Measurements from ENCODE around the gene METTL9.
"Not testable (repeated sequence)": the region's sequence is repeated elsewhere in the genome, so short reads cannot be mapped to it uniquely, and the experiment has no call there.

Gene METTL9

DNA sequence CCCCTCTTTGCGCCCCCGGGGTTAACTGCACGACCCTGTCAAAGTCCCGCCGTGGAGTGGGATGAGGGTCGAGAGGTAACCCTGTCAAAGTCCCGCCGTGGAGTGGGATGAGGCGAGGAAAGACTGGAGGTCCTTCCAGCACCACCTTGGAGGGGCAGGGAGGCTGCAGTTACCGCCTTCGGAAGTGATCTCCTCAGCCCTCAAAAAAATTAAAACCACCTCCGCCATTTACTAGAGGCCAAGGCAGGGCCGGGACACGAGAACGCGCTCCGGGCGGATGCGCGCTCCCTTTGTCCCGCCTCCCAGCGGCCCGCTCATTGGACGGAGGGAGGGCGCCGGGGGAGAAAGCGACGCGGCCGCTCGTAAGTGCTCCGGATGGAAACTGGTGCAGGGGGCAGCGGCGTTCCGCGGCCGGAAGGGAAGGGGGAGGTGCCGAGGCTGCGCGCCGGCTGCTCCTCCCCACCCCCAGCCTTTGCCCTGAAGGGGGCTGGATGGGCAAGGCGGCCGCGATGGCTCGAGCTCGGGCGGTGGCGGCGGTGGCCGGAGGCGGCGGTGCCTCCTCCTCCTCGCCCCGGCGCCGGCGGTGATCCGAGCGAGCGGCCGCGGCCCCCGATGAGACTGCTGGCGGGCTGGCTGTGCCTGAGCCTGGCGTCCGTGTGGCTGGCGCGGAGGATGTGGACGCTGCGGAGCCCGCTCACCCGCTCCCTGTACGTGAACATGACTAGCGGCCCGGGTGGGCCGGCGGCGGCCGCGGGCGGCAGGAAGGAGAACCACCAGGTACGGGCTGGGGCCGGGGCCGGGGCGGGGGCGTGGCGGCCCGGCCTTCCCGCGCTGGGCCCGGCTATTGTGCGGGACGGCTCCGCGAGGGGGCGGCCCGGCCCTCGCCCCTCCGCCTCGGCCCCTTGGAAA lies at the start of gene METTL9:
Gene METTL9, plus strand, starts transcription at position 456 of the 909 bp plus-strand sequence. Its CDS starts 157 bp downstream, at position 613.
- Mint-ChIP-seq H3K27me3 (no peaks in the 10 kb centered on the region), H3K27ac (peak within 1 kb of the TSS; percentile 96), H3K4me3 (peak within 1 kb of the TSS; percentile 92 to 96), H3K36me3 (peaks cover 5 to 6% of the 10 kb centered on the region in 2 donors), H3K9me3 (no peaks in the 10 kb centered on the region), H3K4me1 (peaks cover 18 to 50% of the 10 kb centered on the region in 2 donors)
- DNase-seq = peak; percentile 94
- ATAC-seq (replicated peaks) = peak; percentile 93 to 94

DNA sequence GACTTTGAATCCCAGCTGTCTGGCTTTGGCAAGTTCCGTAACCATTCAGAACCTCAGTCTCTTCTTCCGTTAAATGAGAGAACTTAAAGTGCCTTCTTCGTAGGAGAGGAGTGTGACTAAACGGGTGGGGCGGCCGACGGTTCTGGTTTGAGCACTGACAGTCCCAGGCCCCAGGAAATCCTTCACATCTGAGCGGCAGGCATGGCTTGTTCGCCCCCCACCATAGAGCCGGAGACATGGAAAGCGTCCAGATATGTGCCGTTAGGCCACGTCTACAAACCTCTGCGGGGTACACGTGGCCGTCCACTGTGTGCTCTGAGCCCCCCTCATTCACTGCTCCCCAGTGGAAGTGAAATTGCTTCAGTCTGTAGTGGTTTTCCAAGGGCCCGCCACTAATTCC lies 49.4 kb upstream of the METTL9 start:
- peaks cover 15 to 38% of the 10 kb centered on the region in 2 donors for H3K4me1 Mint-ChIP-seq

DNA sequence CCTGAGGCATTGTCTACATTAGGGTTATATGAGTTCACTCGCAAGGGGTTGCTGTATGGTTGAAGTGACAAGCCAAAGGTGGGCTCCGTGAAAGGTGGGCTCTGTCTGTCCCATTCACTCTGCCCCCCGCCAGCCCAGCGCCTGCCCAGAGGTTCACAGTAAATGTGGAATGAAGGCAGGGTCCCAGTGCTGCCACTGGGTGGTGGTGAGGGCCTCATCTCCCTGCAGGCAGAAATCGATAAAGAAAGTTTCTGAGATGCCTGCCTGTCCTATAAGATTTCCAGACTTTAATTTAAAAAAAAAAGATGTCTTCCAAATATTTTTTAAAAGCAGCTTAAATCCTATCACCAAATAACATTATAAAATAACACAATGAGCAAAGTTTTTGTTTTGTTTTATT lies 48.9 kb upstream of the METTL9 start:
- not testable (repeated sequence) for H3K27ac Mint-ChIP-seq; H3K36me3 Mint-ChIP-seq; ATAC-seq (replicated peaks); H3K27me3 Mint-ChIP-seq; H3K4me3 Mint-ChIP-seq; DNase-seq; H3K9me3 Mint-ChIP-seq
- peaks cover 16 to 42% of the 10 kb centered on the region in 2 donors for H3K4me1 Mint-ChIP-seq

More for the DNA sequence above, 49.4 kb upstream of the METTL9 start:
- not testable (repeated sequence) for H3K27me3 Mint-ChIP-seq; H3K4me3 Mint-ChIP-seq; H3K9me3 Mint-ChIP-seq; ATAC-seq (replicated peaks); H3K36me3 Mint-ChIP-seq; H3K27ac Mint-ChIP-seq; DNase-seq

DNA sequence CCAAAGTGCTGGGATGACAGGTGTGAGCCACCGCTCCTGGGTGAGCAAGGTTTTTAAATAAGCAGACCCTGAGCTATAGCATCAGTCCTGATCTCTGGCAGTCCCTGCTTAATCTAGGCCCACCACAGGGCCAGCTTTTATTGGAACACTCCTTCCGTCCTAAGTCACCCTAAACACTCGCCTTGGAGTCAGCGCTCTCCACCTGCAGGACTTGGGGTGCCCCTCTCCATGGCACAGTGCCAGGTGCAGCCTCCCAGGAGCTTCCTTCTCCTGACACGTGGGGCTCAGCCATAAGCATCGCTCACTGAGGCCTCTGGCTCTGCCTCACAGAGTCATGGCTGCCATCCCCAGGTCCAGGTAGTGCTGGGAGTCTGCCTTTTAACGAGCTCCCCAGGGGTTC lies 48.3 kb upstream of the METTL9 start:
- not testable (repeated sequence) for ATAC-seq (replicated peaks); H3K27me3 Mint-ChIP-seq; H3K36me3 Mint-ChIP-seq; H3K4me3 Mint-ChIP-seq; H3K9me3 Mint-ChIP-seq; DNase-seq
- peak overlapping the region; percentile 31 for H3K27ac Mint-ChIP-seq
- peaks cover 17 to 45% of the 10 kb centered on the region in 2 donors for H3K4me1 Mint-ChIP-seq

DNA sequence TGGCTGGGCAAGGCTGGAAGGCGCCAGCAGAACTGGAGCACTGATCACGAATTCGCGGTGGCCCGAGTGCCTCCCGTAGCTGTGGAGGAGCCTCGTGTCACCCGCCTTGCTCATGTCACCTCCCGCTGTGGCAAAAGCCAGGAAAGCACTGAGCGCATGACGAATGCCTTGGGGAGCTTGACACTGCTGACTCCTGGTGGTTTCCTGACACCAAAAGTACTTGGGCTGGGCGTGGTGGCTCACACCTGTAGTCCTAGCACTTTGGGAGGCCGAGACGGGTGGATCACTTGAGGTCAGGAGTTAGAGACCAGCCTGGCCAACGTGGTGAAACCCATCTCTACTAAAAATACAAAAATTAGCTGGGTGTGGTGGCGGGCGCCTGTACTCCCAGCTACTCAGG lies 47.8 kb upstream of the METTL9 start:
- not testable (repeated sequence) for H3K27me3 Mint-ChIP-seq; H3K36me3 Mint-ChIP-seq; H3K4me3 Mint-ChIP-seq; H3K9me3 Mint-ChIP-seq; ATAC-seq (replicated peaks); DNase-seq
- peaks cover 17 to 45% of the 10 kb centered on the region in 2 donors for H3K4me1 Mint-ChIP-seq
- peak overlapping the region; percentile 25 for H3K27ac Mint-ChIP-seq

DNA sequence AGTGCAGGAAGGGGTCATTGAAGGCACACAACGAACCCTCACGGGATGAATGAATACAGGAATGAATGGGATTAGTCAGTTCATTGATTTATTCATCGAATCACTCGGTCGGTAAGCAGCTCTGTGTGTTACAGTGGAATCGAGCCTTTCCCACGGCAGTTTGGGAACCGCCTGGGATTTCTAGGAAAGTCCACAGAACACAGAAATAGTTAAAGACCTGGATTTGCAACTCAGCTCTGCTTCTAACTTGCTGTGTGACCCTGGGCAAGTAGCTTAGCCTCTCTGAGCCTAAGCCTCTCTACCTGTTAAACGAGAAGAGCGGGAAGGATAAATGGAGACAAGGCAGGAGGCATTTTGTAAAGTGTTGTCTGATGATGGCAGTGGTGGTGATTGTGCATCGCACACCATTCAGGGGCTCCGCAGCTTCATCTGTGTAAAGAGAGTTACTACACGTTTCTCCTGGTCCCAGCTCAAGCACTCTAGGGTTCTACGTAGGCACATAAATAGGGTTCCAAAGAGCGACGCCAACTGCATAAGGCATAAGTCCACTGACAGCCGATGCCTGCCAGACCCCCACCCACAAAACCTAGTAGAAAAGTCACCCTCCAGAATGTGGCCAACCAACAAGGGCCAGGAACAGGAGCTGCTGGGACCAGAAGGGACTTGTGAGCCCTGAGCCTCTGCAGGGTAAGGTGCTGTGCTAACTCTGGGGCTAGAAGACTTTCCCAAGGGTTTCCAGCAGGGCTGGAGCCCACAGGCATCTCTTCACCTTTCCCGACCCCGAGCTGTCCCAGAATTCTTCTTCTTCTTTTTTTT lies 45.7 kb upstream of the METTL9 start:
- Mint-ChIP-seq H3K4me1 (peaks cover 13 to 37% of the 10 kb centered on the region in 2 donors), H3K4me3 (peak overlapping the region in 1 of 2 donors; percentile 21)
- H3K27ac Mint-ChIP-seq; DNase-seq; H3K27me3 Mint-ChIP-seq; H3K9me3 Mint-ChIP-seq; H3K36me3 Mint-ChIP-seq; ATAC-seq (replicated peaks): not testable (repeated sequence)

DNA sequence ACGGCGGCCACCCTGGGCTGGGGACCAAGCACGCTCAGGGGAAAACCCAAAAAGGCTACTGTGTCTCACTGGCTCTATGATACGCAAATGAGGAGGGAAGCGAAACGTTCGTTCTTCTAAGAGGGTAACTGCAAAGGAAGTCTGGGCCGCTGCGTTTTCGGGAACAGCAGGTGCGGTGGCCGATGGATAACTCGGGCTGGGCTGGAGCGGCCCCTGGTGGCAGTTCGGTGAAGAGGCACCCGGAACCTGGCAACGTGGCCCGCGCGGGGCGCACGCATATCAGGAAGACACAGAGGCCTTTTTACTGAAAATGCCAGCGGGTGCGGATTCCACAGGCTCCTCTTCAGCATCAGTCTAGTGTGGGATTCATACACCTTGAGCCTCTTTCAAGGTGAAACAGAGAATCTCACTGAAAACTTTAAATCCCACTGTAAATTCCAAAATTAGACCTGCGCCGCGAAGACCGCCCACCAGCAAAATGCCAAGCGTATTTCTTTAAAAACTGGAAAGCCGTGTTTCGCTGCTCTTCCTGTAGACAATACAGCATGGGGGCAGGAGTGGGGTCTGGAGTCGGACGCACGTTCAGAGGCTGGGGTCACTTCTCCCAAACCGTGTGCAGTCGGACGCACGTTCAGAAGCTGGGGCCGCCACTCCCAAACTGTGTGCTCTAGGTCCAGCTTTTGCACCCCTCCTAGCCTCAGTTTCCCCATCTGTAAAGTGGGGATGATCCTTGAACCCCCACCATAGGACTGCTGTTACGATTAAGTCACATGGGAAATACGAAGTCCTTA lies 44.4 kb upstream of the METTL9 start:
- H3K27me3 Mint-ChIP-seq = peaks cover 0 to 5% of the 10 kb centered on the region in 2 donors
- H3K27ac Mint-ChIP-seq = peak overlapping the region; percentile 95
- DNase-seq (peak; percentile 100), ATAC-seq (replicated peaks) (peak; percentile 99)
- no peaks in the 10 kb centered on the region for H3K9me3 Mint-ChIP-seq
- peak overlapping the region; percentile 52 to 75 for H3K4me3 Mint-ChIP-seq
- peaks cover 0 to 1% of the 10 kb centered on the region in 2 donors for H3K36me3 Mint-ChIP-seq
- peaks cover 13 to 37% of the 10 kb centered on the region in 2 donors for H3K4me1 Mint-ChIP-seq

DNA sequence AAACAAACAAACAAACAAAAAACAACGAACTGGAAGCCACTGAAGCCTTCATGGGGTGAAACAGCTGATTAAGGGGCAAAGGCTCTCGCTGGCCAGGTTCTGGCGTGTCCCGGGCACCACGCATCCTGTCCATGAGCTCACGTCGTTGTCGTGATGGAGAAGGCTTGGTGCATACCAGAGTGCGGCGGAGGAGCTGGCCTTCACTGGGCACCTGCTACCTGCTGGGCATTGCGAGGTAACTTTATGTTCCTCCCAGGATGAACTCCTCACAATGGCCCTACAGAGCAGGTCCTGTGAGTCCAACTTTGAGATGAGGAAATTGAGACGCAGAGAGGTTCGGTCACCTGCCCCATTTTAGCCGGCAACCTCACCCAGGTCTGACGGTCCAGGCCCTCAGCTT lies 43.8 kb upstream of the METTL9 start:
- H3K4me3 Mint-ChIP-seq; H3K27me3 Mint-ChIP-seq; DNase-seq; H3K36me3 Mint-ChIP-seq; H3K9me3 Mint-ChIP-seq; ATAC-seq (replicated peaks): not testable (repeated sequence)
- Mint-ChIP-seq H3K27ac (peak overlapping the region; percentile 95), H3K4me1 (peaks cover 13 to 37% of the 10 kb centered on the region in 2 donors)

DNA sequence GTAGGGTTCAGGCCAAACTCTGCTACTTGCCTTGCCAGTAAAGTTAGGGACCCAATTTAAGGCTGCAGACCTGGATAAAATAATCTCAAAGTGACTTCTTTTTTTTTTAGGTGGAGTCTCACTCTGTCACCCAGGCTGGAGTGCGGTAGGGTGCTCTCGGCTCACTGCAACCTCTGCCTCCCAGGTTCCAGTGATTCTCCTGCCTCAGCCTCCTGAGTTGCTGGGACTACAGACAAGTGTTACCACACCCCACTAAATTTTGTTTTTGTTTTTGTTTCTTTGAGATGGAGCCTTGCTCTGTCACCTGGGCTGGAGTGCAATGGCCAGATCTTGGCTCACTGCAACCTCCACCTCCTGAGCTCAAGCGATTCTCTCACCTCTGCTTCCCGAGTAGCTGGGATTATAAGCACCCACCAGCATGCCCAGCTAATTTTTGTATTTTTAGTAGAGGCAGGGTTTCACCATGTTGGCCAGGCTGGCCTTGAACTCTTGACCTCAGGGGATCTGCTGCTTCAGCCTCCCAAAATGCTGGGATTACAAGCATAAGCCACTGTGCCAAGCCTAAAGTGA lies 43.3 kb upstream of the METTL9 start:
- not testable (repeated sequence) for H3K4me3 Mint-ChIP-seq; H3K9me3 Mint-ChIP-seq; ATAC-seq (replicated peaks); H3K36me3 Mint-ChIP-seq; H3K27me3 Mint-ChIP-seq; H3K27ac Mint-ChIP-seq; DNase-seq
- peaks cover 13 to 37% of the 10 kb centered on the region in 2 donors for H3K4me1 Mint-ChIP-seq

DNA sequence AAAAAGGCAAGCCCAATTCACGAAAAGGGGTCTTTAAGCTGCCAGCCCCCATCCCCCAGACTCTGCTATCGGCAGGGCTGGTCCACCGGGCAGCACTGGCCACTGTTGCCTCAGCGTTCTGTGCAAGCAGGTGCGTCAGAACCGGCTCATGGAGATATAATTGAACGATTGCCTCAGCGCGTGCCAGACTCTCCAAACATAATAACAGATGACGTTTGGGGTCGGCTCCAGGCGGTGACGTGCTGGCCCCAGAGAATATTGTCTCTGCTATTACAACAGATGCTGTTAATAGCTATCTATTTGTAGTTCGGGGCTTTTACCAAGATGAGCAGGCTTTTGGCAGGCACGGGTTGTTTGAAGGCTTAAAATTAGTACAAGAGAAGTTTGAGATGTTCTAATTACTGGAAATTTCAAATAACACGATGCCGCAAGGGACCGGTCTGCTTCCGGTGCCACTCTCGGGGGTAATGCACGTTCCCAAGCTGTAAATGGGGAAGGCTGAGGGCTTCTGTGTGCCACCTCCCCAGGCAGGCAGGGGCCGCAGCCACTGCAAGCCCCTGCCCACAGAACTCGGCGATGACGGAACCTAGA lies 42.6 kb upstream of the METTL9 start:
- not testable (repeated sequence) for ATAC-seq (replicated peaks); H3K27ac Mint-ChIP-seq; H3K36me3 Mint-ChIP-seq; H3K9me3 Mint-ChIP-seq; DNase-seq; H3K4me3 Mint-ChIP-seq; H3K27me3 Mint-ChIP-seq
- H3K4me1 Mint-ChIP-seq = peaks cover 13 to 37% of the 10 kb centered on the region in 2 donors

DNA sequence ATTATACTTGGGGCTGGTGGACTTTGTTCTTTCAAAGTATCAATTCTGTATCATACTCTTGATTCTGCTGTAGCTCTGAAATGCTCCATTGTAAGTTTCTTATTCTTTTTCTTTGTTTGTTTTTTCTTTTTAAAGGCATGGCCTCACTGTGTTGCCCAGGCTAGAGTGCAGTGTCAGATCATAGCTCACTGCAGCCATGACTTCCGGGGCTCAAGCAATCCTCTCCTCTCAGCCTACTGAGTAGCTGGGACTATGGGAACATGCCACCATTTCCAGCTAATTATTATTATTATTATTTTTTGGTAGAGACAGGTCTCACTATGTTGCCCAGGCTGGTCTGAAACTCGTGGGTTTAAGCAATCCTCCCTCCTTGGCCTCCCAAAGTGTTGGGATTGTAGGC lies 38.9 kb upstream of the METTL9 start:
- ATAC-seq (replicated peaks) (no peak), DNase-seq (no peak)
- Mint-ChIP-seq H3K27ac (no peak overlapping the region), H3K4me3 (no peak overlapping the region), H3K36me3 (no peaks in the 10 kb centered on the region), H3K27me3 (peaks cover 0 to 5% of the 10 kb centered on the region in 2 donors), H3K9me3 (no peaks in the 10 kb centered on the region), H3K4me1 (peaks cover under 1 to 3% of the 10 kb centered on the region in 2 donors)

DNA sequence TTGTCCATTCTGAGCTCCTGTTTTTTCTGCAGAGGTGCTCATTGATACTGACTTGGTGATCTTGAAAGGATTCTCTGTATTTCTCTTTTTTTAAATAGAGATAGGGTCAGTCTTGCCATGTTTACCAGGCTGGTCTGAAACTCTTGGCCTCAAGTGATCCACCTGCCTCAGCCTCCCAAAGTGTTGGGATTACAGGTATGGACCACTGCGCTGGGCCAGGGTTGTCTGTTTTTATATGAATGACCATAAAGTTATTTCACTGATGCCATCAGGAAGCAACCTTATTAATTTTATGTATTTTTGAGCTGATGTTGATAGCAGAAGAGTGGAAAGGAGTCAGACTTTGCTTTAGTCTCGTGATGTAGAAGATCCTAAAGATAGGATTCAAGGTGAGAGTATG lies 35.7 kb upstream of the METTL9 start:
- no peak for ATAC-seq (replicated peaks)
- H3K4me1 Mint-ChIP-seq = peaks cover 3 to 6% of the 10 kb centered on the region in 2 donors
- DNase-seq = no peak
- H3K4me3 Mint-ChIP-seq = no peak overlapping the region
- H3K27ac Mint-ChIP-seq = no peak overlapping the region
- H3K36me3 Mint-ChIP-seq = no peaks in the 10 kb centered on the region
- peaks cover 4 to 6% of the 10 kb centered on the region in 2 donors for H3K27me3 Mint-ChIP-seq
- no peaks in the 10 kb centered on the region for H3K9me3 Mint-ChIP-seq

DNA sequence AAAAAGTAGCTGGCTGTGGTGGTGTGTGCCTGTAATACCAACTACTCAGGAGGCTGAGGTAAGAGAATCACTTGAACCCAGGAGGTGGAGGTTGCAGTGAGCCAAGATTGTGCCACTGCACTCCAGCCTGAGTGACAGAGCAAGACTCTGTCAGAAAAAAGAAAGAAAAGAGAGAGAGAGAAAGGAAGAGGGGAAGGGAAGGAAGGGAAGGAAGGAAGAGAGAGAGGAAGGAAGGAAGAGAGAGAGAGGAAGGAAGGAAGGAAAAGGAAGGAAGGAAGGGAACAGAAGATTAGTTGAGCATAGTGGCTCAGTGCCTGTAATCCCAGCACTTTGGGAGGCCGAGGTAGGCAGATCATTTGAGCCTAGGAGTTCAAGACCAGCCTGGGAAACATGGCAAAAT lies 35.0 kb upstream of the METTL9 start:
- DNase-seq; H3K9me3 Mint-ChIP-seq; H3K27me3 Mint-ChIP-seq; H3K4me3 Mint-ChIP-seq; H3K36me3 Mint-ChIP-seq; H3K27ac Mint-ChIP-seq; ATAC-seq (replicated peaks); H3K4me1 Mint-ChIP-seq: not testable (repeated sequence)
